WTC11 (cell line): ENCODE measurements around the gene SGCD. TPM values are rescaled to one million over a fixed set of nuclear protein-coding genes. Genes with fewer than 3 reads are reported as not detected.

Experiments used
- ATAC-seq: fragments of 200-7000 bp; cut with Tn5 transposase; 2 replicates; pipeline ENCODE4 v1.10.0; 2021; ENCODE audit warnings: mild to moderate bottlenecking, moderate library complexity
- CTCF ChIA-PET: fragments of 300-600 bp; sonication (Branson Sonifier 250); formaldehyde crosslinking; loops from one replicate; lab custom pipeline; 2021; ENCODE audit warnings: antibody characterized with exemption; lab: Charles Lee
- POLR2A ChIA-PET: fragments of 350-600 bp; sonication (Branson Sonifier 250); formaldehyde crosslinking; loops from one replicate; lab custom pipeline; 2021; ENCODE audit warnings: antibody characterized with exemption; lab: Charles Lee
- DNase-seq: peaks from one replicate; pipeline ENCODE4 v3.0.0; 2021; ENCODE audit warnings: low spot score
- H3K27ac Mint-ChIP-seq: 2 replicates; pipeline ENCODE4 v1.8.0; 2021; ENCODE audit warnings: mixed read lengths
- H3K27me3 Mint-ChIP-seq: 2 replicates; pipeline ENCODE4 v1.8.0; 2021; ENCODE audit warnings: low read depth, mild to moderate bottlenecking, moderate library complexity, mixed read lengths
- H3K36me3 Mint-ChIP-seq: 2 replicates; pipeline ENCODE4 v1.8.0; 2021; ENCODE audit warnings: mixed read lengths
- H3K4me1 Mint-ChIP-seq: 2 replicates; pipeline ENCODE4 v1.8.0; 2022; ENCODE audit warnings: mixed read lengths
- H3K4me3 Mint-ChIP-seq: 2 replicates; pipeline ENCODE4 v1.8.0; 2021; ENCODE audit warnings: mild to moderate bottlenecking, moderate library complexity, mixed read lengths
- H3K9me3 Mint-ChIP-seq: 2 replicates; pipeline ENCODE4 v1.8.0; 2021; ENCODE audit warnings: mixed read lengths
- ATF1 ChIP-seq: sonication (generic); formaldehyde crosslinking; IDR thresholded peaks from 2 replicates; pipeline ENCODE4 v1.8.1; 2023; ENCODE audit warnings: mild to moderate bottlenecking, moderate library complexity, missing genetic modification reagents
- ATF2 ChIP-seq: sonication (generic); formaldehyde crosslinking; IDR thresholded peaks from 2 replicates; pipeline ENCODE4 v1.8.1; 2022; ENCODE audit warnings: low read depth, missing genetic modification reagents, borderline replicate concordance
- ATF6 ChIP-seq: sonication (generic); formaldehyde crosslinking; IDR thresholded peaks from 2 replicates; pipeline ENCODE4 v1.8.1; 2023; ENCODE audit warnings: mild to moderate bottlenecking, missing genetic modification reagents
- CDX4 ChIP-seq: fragments of 250-450 bp; sonication (Bioruptor Pico); IDR thresholded peaks from 2 replicates; pipeline ENCODE4 v1.9.0; 2021; ENCODE audit warnings: moderate library complexity, mild to moderate bottlenecking, inconsistent platforms, borderline replicate concordance
- EMX1 ChIP-seq: fragments of 250-450 bp; sonication (Bioruptor Pico); IDR thresholded peaks from 2 replicates; pipeline ENCODE4 v1.8.0; 2021; ENCODE audit warnings: mild to moderate bottlenecking
- ESRRA ChIP-seq: sonication (generic); formaldehyde crosslinking; IDR thresholded peaks from 2 replicates; pipeline ENCODE4 v1.8.1; 2022; ENCODE audit warnings: mild to moderate bottlenecking, missing genetic modification reagents, borderline replicate concordance
- FOXK1 ChIP-seq: sonication (generic); formaldehyde crosslinking; IDR thresholded peaks from 2 replicates; pipeline ENCODE4 v1.8.0; 2022; ENCODE audit warnings: mild to moderate bottlenecking, moderate library complexity, missing genetic modification reagents
- FOXP1 ChIP-seq: sonication (generic); formaldehyde crosslinking; IDR thresholded peaks from 2 replicates; pipeline ENCODE4 v1.8.0; 2022; ENCODE audit warnings: missing genetic modification reagents, mild to moderate bottlenecking, moderate library complexity, borderline replicate concordance
- GRHL2 ChIP-seq: fragments of 250-450 bp; sonication (Bioruptor Pico); IDR thresholded peaks from 2 replicates; pipeline ENCODE4 v1.8.0; 2022; ENCODE audit warnings: mild to moderate bottlenecking, moderate library complexity; ENCODE audit not compliant: insufficient replicate concordance, severe bottlenecking
- JUN ChIP-seq: sonication (generic); formaldehyde crosslinking; IDR thresholded peaks from 2 replicates; pipeline ENCODE4 v1.8.0; 2023; ENCODE audit warnings: mild to moderate bottlenecking, missing genetic modification reagents
- NR1H2 ChIP-seq: sonication (generic); formaldehyde crosslinking; IDR thresholded peaks from 2 replicates; pipeline ENCODE4 v1.9.0; 2021; ENCODE audit warnings: mild to moderate bottlenecking, moderate library complexity, missing genetic modification reagents
- RORB ChIP-seq: fragments of 250-450 bp; sonication (Bioruptor Pico); IDR thresholded peaks from 2 replicates; pipeline ENCODE4 v1.9.0; 2021; ENCODE audit warnings: mild to moderate bottlenecking
- USF1 ChIP-seq: sonication (generic); formaldehyde crosslinking; IDR thresholded peaks from 2 replicates; pipeline ENCODE4 v1.8.0; 2022; ENCODE audit warnings: mild to moderate bottlenecking, missing genetic modification reagents
- ZBTB43 ChIP-seq: sonication (generic); formaldehyde crosslinking; IDR thresholded peaks from 2 replicates; pipeline ENCODE4 v1.8.1; 2023; ENCODE audit warnings: mild to moderate bottlenecking, missing genetic modification reagents
- ZNF512 ChIP-seq: sonication (generic); formaldehyde crosslinking; IDR thresholded peaks from 2 replicates; pipeline ENCODE4 v1.8.1; 2022; ENCODE audit warnings: missing genetic modification reagents, borderline replicate concordance
- total RNA-seq: library from RNA; stranded (reverse); gene quantifications from 3 replicates; pipeline ENCODE4 v1.2.3, GENCODE V29; 2021

Gene SGCD
- total RNA-seq, 1 experiment from 2014 or later: 0.33 TPM

GRCh38 chr5:156534085-156534484 is 207.1 kb downstream of the SGCD start (continued):
- TF ChIP-seq ZNF512 (CRISPR knock-in tag) (no peak), GRHL2 (no peak), FOXP1 (CRISPR knock-in tag) (no peak), RORB (CRISPR knock-in tag) (no peak), EMX1 (CRISPR knock-in tag) (no peak), ESRRA (CRISPR knock-in tag) (no peak), ATF6 (no peak), ZBTB43 (CRISPR knock-in tag) (no peak), CDX4 (CRISPR knock-in tag) (no peak)
- TF ChIP-seq, all 79 proteins: peak for 0

GRCh38 chr5:156534906-156535485 is 208.0 kb downstream of the SGCD start:
- Mint-ChIP-seq H3K4me3 (no peak overlapping the region), H3K27me3 (no peaks in the 10 kb centered on the region), H3K9me3 (no peaks in the 10 kb centered on the region), H3K27ac (no peak overlapping the region), H3K4me1 (no peaks in the 10 kb centered on the region), H3K36me3 (no peaks in the 10 kb centered on the region)
- CTCF ChIA-PET: no interaction called here
- no peak for TF ChIP-seq FOXK1 (CRISPR knock-in tag)
- no peak for TF ChIP-seq USF1 (CRISPR knock-in tag)
- TF ChIP-seq JUN (CRISPR knock-in tag): no peak
- TF ChIP-seq ZNF512 (CRISPR knock-in tag): no peak
- TF ChIP-seq NR1H2 (CRISPR knock-in tag): no peak
- TF ChIP-seq ATF2 (CRISPR knock-in tag): no peak
- no peak for TF ChIP-seq ATF1 (CRISPR knock-in tag)
- no peak for ATAC-seq
- DNase-seq: no peak
- POLR2A ChIA-PET: no interaction called here
